Mammary epithelial cell (primary cell): Measurements from ENCODE around the gene NDUFV1.

Experiments used
- CTCF ChIP-seq, 2 donors: IDR thresholded peaks in 1 of 2; conservative IDR thresholded peaks in 1 of 2; 2 replicates each; pipeline ENCODE4 v1.5.1; 2011 to 2012; ENCODE audit warnings: inconsistent platforms in 2 of 2, low read length in 2 of 2, mild to moderate bottlenecking in 2 of 2, control low read depth in 1 of 2, low read depth in 1 of 2; ENCODE audit not compliant: insufficient read depth in 1 of 2; ENCODE audit errors: extremely low read depth in 1 of 2
- EZH2 ChIP-seq: IDR thresholded peaks from 2 replicates; pipeline ENCODE4 v1.6.1; 2012; ENCODE audit warnings: low read length, inconsistent platforms, borderline replicate concordance

- TF ChIP-seq CTCF (conservative IDR thresholded peaks at IDR 0.05 in 1 of 2, IDR thresholded peaks at IDR 0.05 in 1 of 2; ENCODE audit: extremely low read depth in 1 of 2, insufficient read depth in 1 of 2, low read depth in 1 of 2, low read length in 2 of 2) (no peak), EZH2 (no peak)
These were observed 25.6 kb downstream of the NDUFV1 start for GRCh38 chr11:67632175-67632981.
